Activated CD4-positive, alpha-beta memory T cell treated with anti-CD3 and anti-CD28 coated beads, Interleukin-2, amount 10 ng/mL, durations not matched to agents 7 days and 5 days (primary cell): ENCODE measurements around the gene FNDC3B. TPM values are rescaled to one million over a fixed set of nuclear protein-coding genes. Genes with fewer than 3 reads are reported as not detected.

ENCODE experiments used
- CTCF ChIA-PET: fragments of 350-600 bp; sonication (Branson Sonifier 250); formaldehyde crosslinking; loops from one replicate; lab custom pipeline; 2021; ENCODE audit warnings: antibody characterized with exemption, inconsistent platforms; lab: Charles Lee
- POLR2A ChIA-PET: fragments of 350-600 bp; sonication (Branson Sonifier 250); formaldehyde crosslinking; loops from one replicate; lab custom pipeline; 2021; ENCODE audit warnings: antibody characterized with exemption; lab: Charles Lee
- DNase-seq: peaks from one replicate; pipeline ENCODE4 v3.0.0-alpha.2; 2020
- H3K27ac Mint-ChIP-seq: one replicate; pipeline ENCODE4 v1.8.0; 2021; ENCODE audit warnings: mild to moderate bottlenecking, mixed read lengths
- H3K27me3 Mint-ChIP-seq: one replicate; pipeline ENCODE4 v1.8.0; 2021; ENCODE audit warnings: mixed read lengths
- H3K36me3 Mint-ChIP-seq: one replicate; pipeline ENCODE4 v1.8.0; 2021; ENCODE audit warnings: low read depth, mixed read lengths
- H3K4me1 Mint-ChIP-seq: one replicate; pipeline ENCODE4 v1.8.0; 2021; ENCODE audit warnings: mixed read lengths
- H3K4me3 Mint-ChIP-seq: one replicate; pipeline ENCODE4 v1.8.0; 2021; ENCODE audit warnings: mild to moderate bottlenecking, mixed read lengths
- H3K9me3 Mint-ChIP-seq: one replicate; pipeline ENCODE4 v1.8.0; 2021; ENCODE audit warnings: mixed read lengths
- total RNA-seq, 2 experiments: library from RNA; stranded (reverse); gene quantifications; one replicate each; pipeline ENCODE4 v1.2.3, GENCODE V29; 2021

The FNDC3B gene
- total RNA-seq, 2 experiments from 2014 or later: 21.6 to 21.8 TPM

GRCh38 chr3:172288651-172289050 lies 249.3 kb downstream of the FNDC3B start:
- Mint-ChIP-seq H3K4me1 (peaks cover 19% of the 10 kb centered on the region), H3K9me3 (no peaks in the 10 kb centered on the region), H3K4me3 (no peak overlapping the region), H3K27ac (no peak overlapping the region), H3K36me3 (peaks cover 10% of the 10 kb centered on the region), H3K27me3 (no peaks in the 10 kb centered on the region)
- DNase-seq: peak; percentile 27
- CTCF ChIA-PET: no interaction called here
- POLR2A ChIA-PET: no interaction called here

- Mint-ChIP-seq H3K9me3 (no peaks in the 10 kb centered on the region), H3K27ac (no peak overlapping the region)
- CTCF ChIA-PET: no interaction called here
These were observed 250.2 kb downstream of the FNDC3B start for GRCh38 chr3:172289583-172289982.

DNA sequence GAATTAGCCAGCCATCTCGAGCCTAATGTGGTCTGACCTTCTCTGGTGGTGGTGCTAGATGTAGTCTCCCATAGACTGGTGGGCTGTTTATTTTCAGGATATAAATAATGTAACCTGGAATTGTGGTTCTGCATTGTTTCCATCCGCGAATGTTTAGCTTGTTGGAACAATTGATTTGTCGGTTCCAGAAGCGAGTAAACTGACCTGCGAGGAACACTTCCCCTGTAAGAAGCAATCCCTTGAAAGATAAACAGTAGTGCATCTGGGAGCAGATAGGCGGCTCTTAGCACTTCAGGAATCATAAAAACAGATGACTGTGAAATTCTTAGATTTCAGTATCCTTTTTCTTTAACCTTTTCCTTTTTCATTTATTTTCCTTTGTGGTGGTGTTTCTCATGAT lies 251.1 kb downstream of the FNDC3B start:
- POLR2A ChIA-PET: no interaction called here
- Mint-ChIP-seq H3K27ac (no peak overlapping the region), H3K9me3 (no peaks in the 10 kb centered on the region), H3K27me3 (no peaks in the 10 kb centered on the region), H3K4me1 (peaks cover 19% of the 10 kb centered on the region), H3K4me3 (no peak overlapping the region), H3K36me3 (peaks cover 16% of the 10 kb centered on the region)
- no peak for DNase-seq
- CTCF ChIA-PET: interaction anchor here (0.6 kb wide), 1 partner anchor 42 kb away, joined by 3 read pairs; no protein-coding TSS in a partner anchor

More at GRCh38 chr3:172289583-172289982, 250.2 kb downstream of the FNDC3B start:
- DNase-seq: no peak
- Mint-ChIP-seq H3K36me3 (peaks cover 16% of the 10 kb centered on the region), H3K27me3 (no peaks in the 10 kb centered on the region), H3K4me1 (peaks cover 19% of the 10 kb centered on the region), H3K4me3 (no peak overlapping the region)
- POLR2A ChIA-PET: no interaction called here

- CTCF ChIA-PET: no interaction called here
- Mint-ChIP-seq H3K27me3 (no peaks in the 10 kb centered on the region), H3K27ac (no peak overlapping the region), H3K9me3 (no peaks in the 10 kb centered on the region), H3K36me3 (peaks cover 19% of the 10 kb centered on the region), H3K4me1 (peaks cover 19% of the 10 kb centered on the region), H3K4me3 (no peak overlapping the region)
- POLR2A ChIA-PET: no interaction called here
- no peak for DNase-seq
These were observed 252.3 kb downstream of the FNDC3B start for GRCh38 chr3:172291650-172292049.

- Mint-ChIP-seq H3K9me3 (no peaks in the 10 kb centered on the region), H3K27me3 (no peaks in the 10 kb centered on the region), H3K36me3 (peaks cover 19% of the 10 kb centered on the region), H3K4me3 (no peak overlapping the region), H3K4me1 (peaks cover 19% of the 10 kb centered on the region), H3K27ac (no peak overlapping the region)
- POLR2A ChIA-PET: no interaction called here
- no peak for DNase-seq
- CTCF ChIA-PET: no interaction called here
These were observed 253.0 kb downstream of the FNDC3B start for GRCh38 chr3:172292422-172292821.

- no peak overlapping the region for H3K4me3 Mint-ChIP-seq
- CTCF ChIA-PET: no interaction called here
- no peaks in the 10 kb centered on the region for H3K9me3 Mint-ChIP-seq
- no peaks in the 10 kb centered on the region for H3K27me3 Mint-ChIP-seq
- H3K4me1 Mint-ChIP-seq: peaks cover 16% of the 10 kb centered on the region
- DNase-seq: no peak
- H3K36me3 Mint-ChIP-seq: peaks cover 19% of the 10 kb centered on the region
- H3K27ac Mint-ChIP-seq: no peak overlapping the region
- POLR2A ChIA-PET: no interaction called here
These were observed 253.7 kb downstream of the FNDC3B start for GRCh38 chr3:172293093-172293492.

DNA sequence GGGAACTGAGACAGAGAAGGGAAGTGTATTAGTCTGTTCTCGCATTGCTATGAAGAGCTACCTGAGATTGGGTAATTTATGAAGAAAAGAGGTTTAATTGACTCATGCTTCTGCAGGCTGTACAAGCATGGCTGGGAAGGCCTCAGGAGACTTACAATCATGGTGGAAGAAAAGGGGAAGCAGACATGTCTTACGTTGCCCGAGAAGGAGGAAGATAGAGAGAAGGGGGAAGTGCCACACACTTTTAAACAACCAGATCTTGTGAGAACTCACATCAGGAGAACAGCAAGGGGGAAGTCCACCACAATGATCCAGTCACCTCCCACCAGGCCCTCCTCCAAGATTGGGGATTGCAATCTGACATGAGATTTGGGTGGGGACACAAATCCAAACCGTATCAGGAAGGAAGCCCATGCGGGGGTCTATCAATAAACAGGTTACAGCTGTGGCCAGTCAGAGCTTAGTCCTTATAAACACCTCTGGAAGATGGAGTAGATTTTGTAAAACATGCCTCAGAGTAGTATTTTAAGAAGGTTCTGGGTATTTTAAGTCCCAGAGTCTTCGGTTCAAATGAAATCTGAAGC lies 254.9 kb downstream of the FNDC3B start:
- peaks cover 20% of the 10 kb centered on the region for H3K36me3 Mint-ChIP-seq
- no peak overlapping the region for H3K4me3 Mint-ChIP-seq
- no peak overlapping the region for H3K27ac Mint-ChIP-seq
- POLR2A ChIA-PET: no interaction called here
- H3K9me3 Mint-ChIP-seq: no peaks in the 10 kb centered on the region
- no peaks in the 10 kb centered on the region for H3K27me3 Mint-ChIP-seq
- H3K4me1 Mint-ChIP-seq: peaks cover 6% of the 10 kb centered on the region
- CTCF ChIA-PET: no interaction called here
- no peak for DNase-seq

DNA sequence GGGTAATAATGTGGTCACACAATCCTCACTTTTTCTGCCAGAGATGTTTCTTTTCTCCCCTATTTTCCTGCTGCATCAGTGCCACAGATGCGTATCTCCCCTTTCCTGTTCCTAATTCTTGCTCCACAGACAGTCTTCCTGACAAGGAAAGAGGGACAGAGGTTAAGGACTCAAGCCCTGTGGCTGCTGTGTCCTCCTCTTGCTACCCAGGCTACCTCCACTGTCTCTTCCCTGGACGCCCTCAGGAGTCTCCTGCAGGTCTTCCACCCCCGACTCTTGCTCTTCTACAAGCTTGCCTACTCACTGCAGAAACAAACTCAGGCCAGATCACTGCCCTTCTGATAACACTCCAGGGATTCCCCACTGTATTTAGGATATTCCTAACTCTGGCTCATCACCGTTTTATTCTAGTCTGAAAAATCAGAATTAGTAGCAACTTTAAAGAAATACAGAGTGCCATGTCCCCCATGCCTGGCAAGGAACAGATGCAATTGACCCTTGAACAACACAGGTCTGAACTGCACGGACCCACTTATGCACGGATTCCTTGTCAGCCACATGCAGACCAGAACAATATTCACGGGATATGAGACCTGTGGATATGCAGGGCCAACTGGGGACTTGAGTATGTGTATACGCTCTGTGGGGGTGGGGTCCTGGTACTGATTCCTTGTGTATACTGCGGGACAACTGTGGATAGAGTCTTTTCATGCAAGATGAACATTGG lies 257.0 kb downstream of the FNDC3B start:
- Mint-ChIP-seq H3K36me3 (peaks cover 24% of the 10 kb centered on the region), H3K27me3 (no peaks in the 10 kb centered on the region), H3K27ac (no peak overlapping the region), H3K4me1 (no peaks in the 10 kb centered on the region), H3K4me3 (no peak overlapping the region), H3K9me3 (no peaks in the 10 kb centered on the region)
- POLR2A ChIA-PET: no interaction called here
- CTCF ChIA-PET: interaction anchor here (1.8 kb wide), 1 partner anchor 36 kb away, joined by 4 read pairs; no protein-coding TSS in a partner anchor
- DNase-seq: no peak

- peaks cover 24% of the 10 kb centered on the region for H3K36me3 Mint-ChIP-seq
- ChIA-PET POLR2A (no interaction called here), CTCF (interaction anchor here (1.8 kb wide), 1 partner anchor 36 kb away, joined by 4 read pairs; no protein-coding TSS in a partner anchor)
- no peaks in the 10 kb centered on the region for H3K27me3 Mint-ChIP-seq
- H3K4me1 Mint-ChIP-seq: no peaks in the 10 kb centered on the region
- no peaks in the 10 kb centered on the region for H3K9me3 Mint-ChIP-seq
- no peak overlapping the region for H3K27ac Mint-ChIP-seq
- DNase-seq: no peak
- no peak overlapping the region for H3K4me3 Mint-ChIP-seq
These were observed 257.6 kb downstream of the FNDC3B start for GRCh38 chr3:172296975-172297332.

GRCh38 chr3:172298247-172298646 lies 258.9 kb downstream of the FNDC3B start:
- Mint-ChIP-seq H3K9me3 (no peaks in the 10 kb centered on the region), H3K27ac (no peak overlapping the region), H3K4me3 (no peak overlapping the region), H3K27me3 (no peaks in the 10 kb centered on the region), H3K4me1 (no peaks in the 10 kb centered on the region), H3K36me3 (peaks cover 22% of the 10 kb centered on the region)
- no peak for DNase-seq
- ChIA-PET POLR2A (no interaction called here), CTCF (interaction anchor here (1.8 to 1.9 kb wide), 2 partner anchors 34 to 43 kb away, joined by 4 to 5 read pairs; no protein-coding TSS in a partner anchor)

DNA sequence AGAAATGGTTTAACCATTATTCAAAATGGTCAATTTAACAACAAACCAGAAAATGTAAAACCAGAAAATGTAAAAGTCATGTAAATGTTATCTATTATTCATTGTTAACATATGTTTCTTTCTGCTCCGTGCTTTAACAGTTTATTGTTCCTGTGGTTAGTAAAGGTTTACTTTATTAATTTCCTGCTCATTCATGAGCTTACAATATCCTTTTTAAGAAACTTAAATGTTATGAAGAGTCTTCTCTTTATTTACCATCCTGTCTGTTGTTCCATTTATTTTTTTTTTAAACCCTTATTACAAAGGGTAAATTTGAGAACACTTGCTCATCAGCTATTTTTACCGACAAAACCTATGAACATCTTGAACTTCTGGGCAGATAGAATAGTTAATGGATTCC lies 260.8 kb downstream of the FNDC3B start:
- Mint-ChIP-seq H3K9me3 (no peaks in the 10 kb centered on the region), H3K4me3 (no peak overlapping the region), H3K27ac (no peak overlapping the region), H3K27me3 (no peaks in the 10 kb centered on the region), H3K36me3 (peaks cover 21% of the 10 kb centered on the region), H3K4me1 (no peaks in the 10 kb centered on the region)
- ChIA-PET CTCF (interaction anchor here (0.8 kb wide), 1 partner anchor 41 kb away, joined by 3 read pairs; no protein-coding TSS in a partner anchor), POLR2A (no interaction called here)
- no peak for DNase-seq

DNA sequence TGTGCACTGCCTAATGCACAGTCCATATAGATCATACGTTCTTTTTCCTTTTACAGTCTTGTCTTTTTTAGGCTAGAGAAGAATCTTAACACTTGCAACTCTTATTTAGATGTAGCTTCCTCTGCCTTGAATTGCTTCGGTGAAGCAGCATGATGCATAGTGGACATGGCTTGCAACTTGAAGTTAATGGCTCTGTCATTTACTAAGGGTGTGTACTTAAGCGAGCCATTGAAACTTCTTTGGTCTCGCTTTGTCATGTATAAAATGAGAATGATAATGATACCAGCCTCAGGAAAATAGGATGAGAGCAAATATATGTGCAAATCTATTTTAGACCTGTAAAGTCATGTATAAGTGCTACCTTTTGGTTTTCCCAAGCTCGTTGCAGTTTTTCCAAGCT lies 261.5 kb downstream of the FNDC3B start:
- POLR2A ChIA-PET: no interaction called here

DNA sequence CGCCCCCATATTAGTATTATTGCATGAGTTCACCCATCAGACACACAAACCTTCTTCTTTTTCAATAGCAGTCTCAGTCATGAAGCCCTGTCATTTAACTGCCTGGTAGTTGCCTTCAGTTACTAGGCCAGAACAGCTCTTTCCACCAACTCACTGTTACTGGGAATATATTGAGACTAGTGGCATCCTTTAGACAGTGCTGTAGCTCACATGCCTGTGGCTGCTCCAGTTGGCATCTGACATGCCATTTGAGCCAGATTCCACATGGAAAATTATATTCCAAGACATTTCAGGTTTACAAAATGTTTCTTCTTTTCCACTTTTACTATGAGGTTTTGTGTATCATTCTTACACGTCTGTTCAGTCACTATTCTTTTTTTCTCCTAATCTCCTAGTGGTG lies 262.8 kb downstream of the FNDC3B start:
- Mint-ChIP-seq H3K4me3 (no peak overlapping the region), H3K36me3 (peaks cover 19% of the 10 kb centered on the region)

More for the DNA sequence above, 261.5 kb downstream of the FNDC3B start:
- peaks cover 21% of the 10 kb centered on the region for H3K36me3 Mint-ChIP-seq
- DNase-seq: no peak
- no peaks in the 10 kb centered on the region for H3K27me3 Mint-ChIP-seq
- H3K4me1 Mint-ChIP-seq: no peaks in the 10 kb centered on the region
- H3K9me3 Mint-ChIP-seq: no peaks in the 10 kb centered on the region
- no peak overlapping the region for H3K27ac Mint-ChIP-seq
- H3K4me3 Mint-ChIP-seq: no peak overlapping the region
- CTCF ChIA-PET: interaction anchor here (0.8 kb wide), 1 partner anchor 41 kb away, joined by 3 read pairs; no protein-coding TSS in a partner anchor

More for the DNA sequence above, 262.8 kb downstream of the FNDC3B start:
- Mint-ChIP-seq H3K4me1 (no peaks in the 10 kb centered on the region), H3K9me3 (no peaks in the 10 kb centered on the region), H3K27me3 (no peaks in the 10 kb centered on the region), H3K27ac (no peak overlapping the region)
- CTCF ChIA-PET: no interaction called here
- DNase-seq: no peak
- POLR2A ChIA-PET: no interaction called here
